Transverse colon (tissue), 4 donors: ENCODE results near the gene ARHGEF40. TPM values are rescaled to one million over a fixed set of nuclear protein-coding genes. Genes with fewer than 3 reads are reported as not detected.

Experiments used
- DNase-seq: peaks from one replicate; pipeline ENCODE4 v3.0.0-alpha.2; 2019
- H3K27ac ChIP-seq, 4 donors: fragments of 200-600 bp; sonication (generic); 2 replicates each; pipeline ENCODE4 v1.5.1; 2016 to 2018; ENCODE audit warnings: inconsistent platforms in 4 of 4
- H3K27me3 ChIP-seq: fragments of 200-600 bp; sonication (generic); 2 replicates; pipeline ENCODE4 v1.5.1; 2017; ENCODE audit warnings: inconsistent platforms
- H3K36me3 ChIP-seq, 4 donors: fragments of 200-600 bp; sonication (generic); 2 replicates each; pipeline ENCODE4 v1.5.1; 2017 to 2019; ENCODE audit warnings: inconsistent platforms in 4 of 4
- H3K4me1 ChIP-seq, 4 donors: fragments of 200-600 bp; sonication (generic); 2 replicates each; pipeline ENCODE4 v1.5.1; 2017 to 2020; ENCODE audit warnings: inconsistent platforms in 4 of 4
- H3K4me3 ChIP-seq, 4 donors: fragments of 200-600 bp; sonication (generic); 1 replicate in 1 of 4; 2 replicates in 3 of 4; pipeline versions ENCODE4 v1.5.1 to v1.6.1; 2017 to 2019; ENCODE audit warnings: inconsistent platforms in 4 of 4
- H3K9me3 ChIP-seq, 2 donors: fragments of 200-600 bp; sonication (generic); 2 replicates each; pipeline ENCODE4 v1.5.1; 2017 to 2019; ENCODE audit warnings: inconsistent platforms in 2 of 2
- CTCF ChIP-seq, 5 experiments: fragments of 200-600 bp in 3 of 5; fragments of 450-650 bp in 2 of 5; sonication (generic) in 3 of 5; IDR thresholded peaks; 1 replicate in 2 of 5; 2 replicates in 3 of 5; pipeline ENCODE4 v1.5.1; 2016 to 2017; ENCODE audit warnings: antibody characterized with exemption in 5 of 5, inconsistent platforms in 3 of 5, mild to moderate bottlenecking in 2 of 5, moderate library complexity in 1 of 5
- EP300 ChIP-seq: sonication (generic); formaldehyde crosslinking; IDR thresholded peaks from one replicate; pipeline ENCODE4 v1.6.1; 2017; ENCODE audit warnings: antibody characterized with exemption, low read depth
- POLR2A ChIP-seq: fragments of 450-650 bp; IDR thresholded peaks from one replicate; pipeline ENCODE4 v1.6.1; 2016; ENCODE audit warnings: antibody characterized with exemption, mild to moderate bottlenecking, moderate library complexity
- POLR2AphosphoS5 ChIP-seq, 3 donors: sonication (generic); formaldehyde crosslinking; IDR thresholded peaks; one replicate each; pipeline ENCODE4 v1.6.1; 2016; ENCODE audit warnings: antibody characterized with exemption in 3 of 3
- WGBS, 2 donors: methylation state at CpG; one replicate each; pipeline ENCODE4 v1.1.5; 2018; ENCODE audit warnings: low coverage in 1 of 2; 5-methylcytosine and 5-hydroxymethylcytosine counted together
- in situ Hi-C, 4 donors: fragments of 200-750 bp; cut with MboI; loops; one replicate each; pipeline versions ENCODE4 v1.15.0 to v1.15.1; 2017; ENCODE audit warnings: low sequenced_read_pairs in 3 of 4, low pct_ligation_motif_present in 1 of 4, low pct_unique_long_range_greater_than_20kb in 1 of 4
- intact Hi-C: fragments of 100-400 bp; cut with DNase I; formaldehyde crosslinking; loops from one replicate; pipeline ENCODE4 v1.15.1; 2023; ENCODE audit warnings: low total_unique reads
- total RNA-seq, 4 donors: library from RNA; depleted of rRNA; stranded (reverse); fragments of >200 nt; gene quantifications; one replicate each; pipeline ENCODE4 v1.1.0, GENCODE V29; 2016

ARHGEF40 gene
- total RNA-seq, 4 donors from 2014 or later, result 55.6 to 138 (median 62.2) TPM

- H3K4me3 ChIP-seq, result no peak overlapping the region
- TF ChIP-seq POLR2A, result no peak
- TF ChIP-seq EP300, result no peak
- TF ChIP-seq POLR2AphosphoS5 (IDR thresholded peaks at IDR 0.05), result no peak
- no peak for TF ChIP-seq CTCF (IDR thresholded peaks at IDR 0.05)
- no peaks in the 10 kb centered on the region for H3K27me3 ChIP-seq
- H3K36me3 ChIP-seq, result no peaks in the 10 kb centered on the region
- DNase-seq, result no peak
- intact Hi-C loops, result no loop called here
- no peaks in the 10 kb centered on the region for H3K9me3 ChIP-seq
- no peak overlapping the region for H3K27ac ChIP-seq
- in situ Hi-C loops, result no loop called here
- WGBS, 2 donors, result 78 to 79% methylated on average over 3 of the region's 3 CpGs
- peaks cover 0 to 14% (median 6%) of the 10 kb centered on the region in 4 donors for H3K4me1 ChIP-seq
Measured at GRCh38 chr14:21049271-21049673, 20.8 kb upstream of the ARHGEF40 start.

- WGBS, 2 donors, result 72 to 76% methylated on average over 3 of the region's 3 CpGs
- in situ Hi-C loops, result no loop called here
- Histone ChIP-seq H3K36me3 (no peaks in the 10 kb centered on the region), H3K9me3 (no peaks in the 10 kb centered on the region), H3K4me3 (no peak overlapping the region), H3K27me3 (no peaks in the 10 kb centered on the region), H3K27ac (no peak overlapping the region), H3K4me1 (peaks cover 0 to 22% (median 13%) of the 10 kb centered on the region in 4 donors)
- no peak for DNase-seq
- TF ChIP-seq EP300, result no peak
- TF ChIP-seq POLR2A, result no peak
- TF ChIP-seq CTCF (IDR thresholded peaks at IDR 0.05), result no peak
- TF ChIP-seq POLR2AphosphoS5 (IDR thresholded peaks at IDR 0.05), result no peak
- intact Hi-C loops, result no loop called here
Measured at GRCh38 chr14:21050597-21050996, 19.5 kb upstream of the ARHGEF40 start.

- intact Hi-C loops, result no loop called here
- in situ Hi-C loops, result no loop called here
- Histone ChIP-seq H3K9me3 (no peaks in the 10 kb centered on the region), H3K4me3 (no peak overlapping the region), H3K27ac (peak overlapping the region; percentile 72 to 80 (median 78)), H3K4me1 (peaks cover 0 to 39% (median 17%) of the 10 kb centered on the region in 4 donors), H3K27me3 (no peaks in the 10 kb centered on the region), H3K36me3 (no peaks in the 10 kb centered on the region)
- TF ChIP-seq CTCF (IDR thresholded peaks at IDR 0.05) (no peak), POLR2A (no peak), EP300 (no peak), POLR2AphosphoS5 (IDR thresholded peaks at IDR 0.05) (no peak)
- DNase-seq, result no peak
- WGBS, 2 donors, result 84 to 87% methylated on average over 13 to 20 of the region's 20 CpGs
Measured at GRCh38 chr14:21053184-21054122, 16.7 kb upstream of the ARHGEF40 start.

GRCh38 chr14:21054123-21054767, 15.9 kb upstream of the ARHGEF40 start:
- 37 to 44% methylated on average over 2 to 3 of the region's 3 CpGs for WGBS, 2 donors
- in situ Hi-C loops (no loop called here), intact Hi-C loops (no loop called here)
- Histone ChIP-seq H3K36me3 (no peaks in the 10 kb centered on the region), H3K9me3 (no peaks in the 10 kb centered on the region), H3K4me1 (peaks cover 0 to 44% (median 19%) of the 10 kb centered on the region in 4 donors), H3K27me3 (no peaks in the 10 kb centered on the region), H3K4me3 (no peak overlapping the region), H3K27ac (peak overlapping the region; percentile 72 to 80 (median 78))
- no peak for TF ChIP-seq POLR2AphosphoS5 (IDR thresholded peaks at IDR 0.05)
- TF ChIP-seq CTCF (IDR thresholded peaks at IDR 0.05), result no peak
- TF ChIP-seq POLR2A, result no peak
- no peak for TF ChIP-seq EP300
- DNase-seq, result peak; percentile 58
